Measurements from ENCODE around the gene TCF7L1.
A peak's percentile ranks its signal among the peaks of the same experiment; 100 is the strongest.
"Not testable (repeated sequence)": the region's sequence is repeated elsewhere in the genome, so short reads cannot be mapped to it uniquely, and the experiment has no call there.

The TCF7L1 gene

GRCh38 chr2:85324639-85325465, 191.7 kb downstream of the TCF7L1 start:
- no peak for DNase-seq (ENCODE audit: low read depth in 3 of 3)

- DNase-seq (ENCODE audit: low read depth in 3 of 3), result no peak
These were observed 192.2 kb downstream of the TCF7L1 start for GRCh38 chr2:85325466-85325811.

- peak in 1 of 3 donors; percentile 27 for DNase-seq (ENCODE audit: low read depth in 3 of 3)
These were observed 193.4 kb downstream of the TCF7L1 start for GRCh38 chr2:85326406-85327159.

GRCh38 chr2:85327160-85327821, 194.1 kb downstream of the TCF7L1 start:
- peak in 1 of 3 donors; percentile 44 for DNase-seq (ENCODE audit: low read depth in 3 of 3)

GRCh38 chr2:85327822-85328617, 194.8 kb downstream of the TCF7L1 start, which contains the start of gene TGOLN2:
Gene TGOLN2 (minus strand): TSS chr2:85327989. CDS start chr2:85327962, 27 bp downstream.
- peak; percentile 86 to 95 (median 89) for DNase-seq (ENCODE audit: low read depth in 3 of 3)

- DNase-seq (ENCODE audit: low read depth in 3 of 3), result no peak
These were observed 196.0 kb downstream of the TCF7L1 start for GRCh38 chr2:85329181-85329651.

GRCh38 chr2:85329701-85330100, 196.5 kb downstream of the TCF7L1 start:
- DNase-seq (ENCODE audit: low read depth in 3 of 3), result not testable (repeated sequence)

- no peak for DNase-seq (ENCODE audit: low read depth in 3 of 3)
These were observed 197.8 kb downstream of the TCF7L1 start for GRCh38 chr2:85330839-85331636.

- DNase-seq (ENCODE audit: low read depth in 3 of 3), result not testable (repeated sequence)
These were observed 200.7 kb downstream of the TCF7L1 start for GRCh38 chr2:85333877-85334276.

- DNase-seq (ENCODE audit: low read depth in 3 of 3), result no peak
These were observed 201.7 kb downstream of the TCF7L1 start for GRCh38 chr2:85334928-85335327.

GRCh38 chr2:85340034-85340892, 207.1 kb downstream of the TCF7L1 start:
- DNase-seq (ENCODE audit: low read depth in 3 of 3), result no peak

- no peak for DNase-seq (ENCODE audit: low read depth in 3 of 3)
These were observed 208.3 kb downstream of the TCF7L1 start for GRCh38 chr2:85341269-85342029.

GRCh38 chr2:85342156-85342555, 209.0 kb downstream of the TCF7L1 start:
- DNase-seq (ENCODE audit: low read depth in 3 of 3), result no peak

GRCh38 chr2:85343207-85343895, 210.2 kb downstream of the TCF7L1 start:
- DNase-seq (ENCODE audit: low read depth in 3 of 3), result not testable (repeated sequence)

- no peak for DNase-seq (ENCODE audit: low read depth in 3 of 3)
These were observed 211.3 kb downstream of the TCF7L1 start for GRCh38 chr2:85344356-85344954.

GRCh38 chr2:85347599-85347998, 214.4 kb downstream of the TCF7L1 start:
- no peak for DNase-seq (ENCODE audit: low read depth in 3 of 3)

GRCh38 chr2:85353876-85354285, 220.7 kb downstream of the TCF7L1 start:
- DNase-seq (ENCODE audit: low read depth in 3 of 3), result no peak
